ENCODE data around the gene HS6ST1. TPM values are rescaled to one million over a fixed set of nuclear protein-coding genes. Genes with fewer than 3 reads are reported as not detected.

Gene HS6ST1
- total RNA-seq, 2 donors from 2014 or later: 19.0 to 25.8 TPM

- H3K36me3 ChIP-seq: no peaks in the 10 kb centered on the region
- H3K27ac ChIP-seq: no peak overlapping the region
- peaks cover 0 to 63% of the 10 kb centered on the region in 2 donors for H3K4me1 ChIP-seq
- H3K9me3 ChIP-seq: no peaks in the 10 kb centered on the region
- H3K27me3 ChIP-seq: no peaks in the 10 kb centered on the region
- no peak overlapping the region for H3K4me3 ChIP-seq
- TF ChIP-seq CTCF (IDR thresholded peaks at IDR 0.05): no peak
- DNase-seq (ENCODE audit: low spot score): no peak
These were observed 9.8 kb downstream of the HS6ST1 start for GRCh38 chr2:128308889-128309279.

- Histone ChIP-seq H3K36me3 (no peaks in the 10 kb centered on the region), H3K4me3 (no peak overlapping the region), H3K9me3 (no peaks in the 10 kb centered on the region), H3K27me3 (no peaks in the 10 kb centered on the region), H3K4me1 (peaks cover 0 to 63% of the 10 kb centered on the region in 2 donors), H3K27ac (no peak overlapping the region)
- no peak for TF ChIP-seq CTCF (IDR thresholded peaks at IDR 0.05)
- DNase-seq (ENCODE audit: low spot score): no peak
These were observed 10.4 kb downstream of the HS6ST1 start for GRCh38 chr2:128308284-128308731.

- H3K27me3 ChIP-seq: no peaks in the 10 kb centered on the region
- DNase-seq (ENCODE audit: low spot score): no peak
- H3K36me3 ChIP-seq: no peaks in the 10 kb centered on the region
- no peaks in the 10 kb centered on the region for H3K9me3 ChIP-seq
- H3K4me1 ChIP-seq: peaks cover 0 to 60% of the 10 kb centered on the region in 2 donors
- H3K4me3 ChIP-seq: no peak overlapping the region
- no peak for TF ChIP-seq CTCF (IDR thresholded peaks at IDR 0.05)
- H3K27ac ChIP-seq: no peak overlapping the region
These were observed 11.1 kb downstream of the HS6ST1 start for GRCh38 chr2:128307595-128307994.

GRCh38 chr2:128306931-128307460 is 11.7 kb downstream of the HS6ST1 start:
- Histone ChIP-seq H3K27ac (no peak overlapping the region), H3K36me3 (no peaks in the 10 kb centered on the region), H3K4me3 (no peak overlapping the region), H3K4me1 (peaks cover 0 to 63% of the 10 kb centered on the region in 2 donors), H3K9me3 (no peaks in the 10 kb centered on the region), H3K27me3 (no peaks in the 10 kb centered on the region)
- DNase-seq (ENCODE audit: low spot score): no peak
- no peak for TF ChIP-seq CTCF (IDR thresholded peaks at IDR 0.05)

GRCh38 chr2:128306081-128306930 is 12.4 kb downstream of the HS6ST1 start:
- TF ChIP-seq CTCF (IDR thresholded peaks at IDR 0.05): no peak
- H3K36me3 ChIP-seq: no peaks in the 10 kb centered on the region
- DNase-seq (ENCODE audit: low spot score): no peak
- H3K4me3 ChIP-seq: no peak overlapping the region
- peaks cover 0 to 70% of the 10 kb centered on the region in 2 donors for H3K4me1 ChIP-seq
- H3K27me3 ChIP-seq: no peaks in the 10 kb centered on the region
- H3K9me3 ChIP-seq: no peaks in the 10 kb centered on the region
- H3K27ac ChIP-seq: peak overlapping the region; percentile 40 to 74

All from right atrium auricular region (tissue), 2 donors.